Uterus (tissue), 2 donors: ENCODE data around the gene SPINT4.

Experiments used
- POLR2A ChIP-seq, 2 donors: fragments of 450-650 bp; IDR thresholded peaks; one replicate each; pipeline ENCODE4 v1.6.1; 2016; ENCODE audit warnings: antibody characterized with exemption in 2 of 2, mild to moderate bottlenecking in 1 of 2, moderate library complexity in 1 of 2
- TF ChIP-seq, protein P1 (sequence below), 4 experiments: fragments of 200-600 bp in 2 of 4; fragments of 450-650 bp in 2 of 4; sonication (generic) in 2 of 4; IDR thresholded peaks; one replicate each; pipeline ENCODE4 v1.5.1; 2016 to 2019; ENCODE audit warnings: antibody characterized with exemption in 4 of 4, mild to moderate bottlenecking in 2 of 4, moderate library complexity in 1 of 4

DNA sequence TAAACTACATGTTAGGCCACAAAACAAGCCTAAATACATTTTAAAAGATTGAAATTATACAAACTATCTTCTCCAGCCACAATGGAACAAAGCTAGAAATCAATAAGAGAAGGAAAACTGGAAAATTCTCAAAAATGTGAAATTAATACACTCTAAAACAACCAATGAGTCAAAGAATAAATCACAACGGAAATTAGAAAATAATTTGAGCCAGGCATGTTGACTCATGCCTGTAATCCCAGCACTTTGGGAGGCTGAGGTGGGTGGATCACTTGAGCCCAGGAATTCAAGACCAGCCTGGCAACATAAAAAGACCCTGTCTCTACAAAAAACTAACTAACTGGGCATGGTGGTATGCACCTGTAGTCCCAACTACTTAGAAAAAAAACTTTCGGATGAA lies 26.7 kb upstream of the SPINT4 start:
- TF ChIP-seq, protein P1, sequence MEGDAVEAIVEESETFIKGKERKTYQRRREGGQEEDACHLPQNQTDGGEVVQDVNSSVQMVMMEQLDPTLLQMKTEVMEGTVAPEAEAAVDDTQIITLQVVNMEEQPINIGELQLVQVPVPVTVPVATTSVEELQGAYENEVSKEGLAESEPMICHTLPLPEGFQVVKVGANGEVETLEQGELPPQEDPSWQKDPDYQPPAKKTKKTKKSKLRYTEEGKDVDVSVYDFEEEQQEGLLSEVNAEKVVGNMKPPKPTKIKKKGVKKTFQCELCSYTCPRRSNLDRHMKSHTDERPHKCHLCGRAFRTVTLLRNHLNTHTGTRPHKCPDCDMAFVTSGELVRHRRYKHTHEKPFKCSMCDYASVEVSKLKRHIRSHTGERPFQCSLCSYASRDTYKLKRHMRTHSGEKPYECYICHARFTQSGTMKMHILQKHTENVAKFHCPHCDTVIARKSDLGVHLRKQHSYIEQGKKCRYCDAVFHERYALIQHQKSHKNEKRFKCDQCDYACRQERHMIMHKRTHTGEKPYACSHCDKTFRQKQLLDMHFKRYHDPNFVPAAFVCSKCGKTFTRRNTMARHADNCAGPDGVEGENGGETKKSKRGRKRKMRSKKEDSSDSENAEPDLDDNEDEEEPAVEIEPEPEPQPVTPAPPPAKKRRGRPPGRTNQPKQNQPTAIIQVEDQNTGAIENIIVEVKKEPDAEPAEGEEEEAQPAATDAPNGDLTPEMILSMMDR (IDR thresholded peaks at IDR 0.05): no peak
- no peak for TF ChIP-seq POLR2A (IDR thresholded peaks at IDR 0.05)
